SW480 (cell line): ENCODE measurements around the gene DLX4.

ENCODE experiments used
- DNase-seq: peaks from one replicate; pipeline ENCODE4 v3.0.0-alpha.2; 2016; ENCODE audit warnings: low spot score

The DLX4 gene

GRCh38 chr17:49968405-49969133, 421 bp upstream of the DLX4 start:
- peak; percentile 92 for DNase-seq

GRCh38 chr17:49969795-49970389, 902 bp downstream of the DLX4 start:
- no peak for DNase-seq

- DNase-seq = no peak
Observed at GRCh38 chr17:49970498-49970897, 1.5 kb downstream of the DLX4 start.

GRCh38 chr17:49971199-49971847, 2.3 kb downstream of the DLX4 start:
- no peak for DNase-seq

- no peak for DNase-seq
Observed at GRCh38 chr17:49971848-49972485, 3.0 kb downstream of the DLX4 start.

GRCh38 chr17:49972486-49973270, 3.7 kb downstream of the DLX4 start:
- DNase-seq = no peak

- no peak for DNase-seq
Observed at GRCh38 chr17:49973271-49973615, 4.3 kb downstream of the DLX4 start.

- no peak for DNase-seq
Observed at GRCh38 chr17:49975531-49975930, 6.5 kb downstream of the DLX4 start.

GRCh38 chr17:49976163-49976827, 7.3 kb downstream of the DLX4 start:
- DNase-seq = peak; percentile 36

GRCh38 chr17:49976828-49977202, 7.8 kb downstream of the DLX4 start:
- no peak for DNase-seq

GRCh38 chr17:49977463-49978389, 8.7 kb downstream of the DLX4 start:
- no peak for DNase-seq

GRCh38 chr17:49978501-49978900, 9.5 kb downstream of the DLX4 start:
- DNase-seq = no peak

- DNase-seq = no peak
Observed at GRCh38 chr17:49979748-49980479, 10.9 kb downstream of the DLX4 start.

GRCh38 chr17:49980703-49981197, 11.8 kb downstream of the DLX4 start:
- no peak for DNase-seq

GRCh38 chr17:49984283-49984682, 15.3 kb downstream of the DLX4 start:
- no peak for DNase-seq

GRCh38 chr17:49984776-49985175, 15.8 kb downstream of the DLX4 start:
- DNase-seq = no peak

- no peak for DNase-seq
Observed at GRCh38 chr17:49985310-49985990, 16.5 kb downstream of the DLX4 start.

GRCh38 chr17:49986396-49987289, 17.7 kb downstream of the DLX4 start:
- no peak for DNase-seq
